ENCODE results near the gene GLMP. TPM values are rescaled to one million over a fixed set of nuclear protein-coding genes. Genes with fewer than 3 reads are reported as not detected.

GLMP gene
- total RNA-seq, 2 donors from 2014 or later, result 70.3 to 85.1 TPM

DNA sequence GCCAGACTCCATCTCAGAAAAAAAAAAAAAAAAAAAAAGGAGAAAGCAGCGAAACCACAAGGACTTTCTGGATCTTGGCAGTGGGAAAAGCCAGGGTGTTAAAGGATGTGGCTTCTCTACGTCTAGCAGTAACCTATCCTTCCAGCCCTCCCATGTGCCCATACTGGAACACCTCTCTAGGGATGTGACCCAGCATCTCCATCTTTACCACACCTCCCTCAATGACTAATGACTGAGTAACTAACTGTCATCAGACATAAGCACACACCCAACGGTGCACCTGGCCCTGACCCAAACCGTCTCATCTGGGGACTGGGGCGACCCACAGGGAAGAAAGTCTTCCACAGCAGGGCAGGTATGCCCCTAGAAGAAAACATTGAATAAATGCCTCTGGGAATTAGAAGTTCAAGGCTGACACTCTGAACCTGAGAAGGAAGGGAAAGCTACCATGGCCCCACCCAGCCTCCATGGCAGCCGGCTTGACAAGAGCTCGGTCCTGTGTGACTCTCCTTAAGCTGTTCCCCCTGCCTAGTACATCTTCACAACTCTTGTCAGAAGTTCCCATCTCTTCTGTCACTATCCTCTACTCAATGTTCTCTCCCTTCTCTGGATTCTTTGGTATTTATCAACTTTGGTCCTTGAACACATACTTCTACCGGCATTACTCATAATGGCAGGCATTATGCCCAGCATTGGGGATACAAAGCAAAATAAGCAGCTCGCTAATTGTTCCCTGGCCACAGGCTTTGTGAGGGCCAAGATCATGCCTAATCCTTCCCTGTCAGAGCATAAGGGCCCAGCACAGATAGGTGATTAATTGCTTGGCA lies 32.8 kb downstream of the GLMP start:
- WGBS, 2 experiments (ENCODE audit: insufficient coverage in 1 of 2, insufficient read length in 1 of 2), result 96 to 99% methylated on average over 7 to 8 of the region's 9 CpGs
- H3K27ac ChIP-seq (ENCODE audit: low read depth, low read length), result no peak overlapping the region
- H3K36me3 ChIP-seq (ENCODE audit: control insufficient read depth, insufficient read depth, low read length), result peaks cover 83% of the 10 kb centered on the region
- no peaks in the 10 kb centered on the region for H3K4me1 ChIP-seq (ENCODE audit: control insufficient read depth, insufficient read depth, low read length)
- no peaks in the 10 kb centered on the region for H3K9me3 Mint-ChIP-seq
- peaks cover 85% of the 10 kb centered on the region for H3K36me3 Mint-ChIP-seq (ENCODE audit: low read depth)
- H3K27me3 Mint-ChIP-seq (ENCODE audit: insufficient read depth), result no peaks in the 10 kb centered on the region
- H3K27ac Mint-ChIP-seq, result no peak overlapping the region
- no peak overlapping the region for H3K4me3 ChIP-seq (ENCODE audit: low read length)
- TF ChIP-seq, protein P1, sequence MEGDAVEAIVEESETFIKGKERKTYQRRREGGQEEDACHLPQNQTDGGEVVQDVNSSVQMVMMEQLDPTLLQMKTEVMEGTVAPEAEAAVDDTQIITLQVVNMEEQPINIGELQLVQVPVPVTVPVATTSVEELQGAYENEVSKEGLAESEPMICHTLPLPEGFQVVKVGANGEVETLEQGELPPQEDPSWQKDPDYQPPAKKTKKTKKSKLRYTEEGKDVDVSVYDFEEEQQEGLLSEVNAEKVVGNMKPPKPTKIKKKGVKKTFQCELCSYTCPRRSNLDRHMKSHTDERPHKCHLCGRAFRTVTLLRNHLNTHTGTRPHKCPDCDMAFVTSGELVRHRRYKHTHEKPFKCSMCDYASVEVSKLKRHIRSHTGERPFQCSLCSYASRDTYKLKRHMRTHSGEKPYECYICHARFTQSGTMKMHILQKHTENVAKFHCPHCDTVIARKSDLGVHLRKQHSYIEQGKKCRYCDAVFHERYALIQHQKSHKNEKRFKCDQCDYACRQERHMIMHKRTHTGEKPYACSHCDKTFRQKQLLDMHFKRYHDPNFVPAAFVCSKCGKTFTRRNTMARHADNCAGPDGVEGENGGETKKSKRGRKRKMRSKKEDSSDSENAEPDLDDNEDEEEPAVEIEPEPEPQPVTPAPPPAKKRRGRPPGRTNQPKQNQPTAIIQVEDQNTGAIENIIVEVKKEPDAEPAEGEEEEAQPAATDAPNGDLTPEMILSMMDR (conservative IDR thresholded peaks at IDR 0.05), result no peak
- H3K4me1 Mint-ChIP-seq, result no peaks in the 10 kb centered on the region
- H3K9ac ChIP-seq (ENCODE audit: extremely low read depth, low read length, poor library complexity, severe bottlenecking), result no peak overlapping the region
- H3K4me3 Mint-ChIP-seq, result no peak overlapping the region
- no peaks in the 10 kb centered on the region for H3K9me3 ChIP-seq (ENCODE audit: control insufficient read depth, low read length)
- no peaks in the 10 kb centered on the region for H3K27me3 ChIP-seq (ENCODE audit: control insufficient read depth, insufficient read depth, low read length, poor library complexity, severe bottlenecking)
- no peak for DNase-seq

DNA sequence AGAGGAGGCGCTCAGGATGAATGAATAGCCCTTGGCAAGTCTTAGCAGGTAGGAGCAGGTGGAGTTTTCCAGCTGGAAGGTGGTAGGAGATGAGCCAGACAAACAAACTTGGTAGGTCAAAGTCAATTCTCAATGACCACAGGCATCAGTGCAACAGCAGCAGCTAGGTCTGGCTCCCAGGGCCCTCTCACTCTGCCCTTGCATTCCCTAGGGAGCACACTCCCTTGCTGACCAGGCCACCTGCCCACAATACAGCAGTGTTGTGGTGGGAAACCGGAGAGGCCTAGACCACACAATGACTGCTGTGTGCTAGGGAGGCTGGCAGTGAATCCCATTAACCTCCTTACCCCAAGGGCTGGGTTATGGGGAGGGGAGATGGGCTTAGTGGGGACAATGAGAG lies 34.6 kb downstream of the GLMP start:
- Mint-ChIP-seq H3K27ac (peak overlapping the region; percentile 19), H3K9me3 (no peaks in the 10 kb centered on the region), H3K27me3 (ENCODE audit: insufficient read depth) (no peaks in the 10 kb centered on the region), H3K4me3 (no peak overlapping the region), H3K36me3 (ENCODE audit: low read depth) (peaks cover 83% of the 10 kb centered on the region), H3K4me1 (peaks cover 6% of the 10 kb centered on the region)
- no peak overlapping the region for H3K4me3 ChIP-seq (ENCODE audit: low read length)
- 85 to 100% methylated on average over 1 to 2 of the region's 2 CpGs for WGBS, 2 experiments (ENCODE audit: insufficient coverage in 1 of 2, insufficient read length in 1 of 2)
- TF ChIP-seq, protein P1 (conservative IDR thresholded peaks at IDR 0.05), result no peak
- H3K27ac ChIP-seq (ENCODE audit: low read depth, low read length), result no peak overlapping the region
- H3K36me3 ChIP-seq (ENCODE audit: control insufficient read depth, insufficient read depth, low read length), result peaks cover 83% of the 10 kb centered on the region
- no peak for DNase-seq
- H3K9me3 ChIP-seq (ENCODE audit: control insufficient read depth, low read length), result no peaks in the 10 kb centered on the region
- H3K27me3 ChIP-seq (ENCODE audit: control insufficient read depth, insufficient read depth, low read length, poor library complexity, severe bottlenecking), result no peaks in the 10 kb centered on the region
- no peak overlapping the region for H3K9ac ChIP-seq (ENCODE audit: extremely low read depth, low read length, poor library complexity, severe bottlenecking)
- no peaks in the 10 kb centered on the region for H3K4me1 ChIP-seq (ENCODE audit: control insufficient read depth, insufficient read depth, low read length)

- H3K4me1 ChIP-seq (ENCODE audit: control insufficient read depth, insufficient read depth, low read length), result no peaks in the 10 kb centered on the region
- H3K36me3 ChIP-seq (ENCODE audit: control insufficient read depth, insufficient read depth, low read length), result peaks cover 76% of the 10 kb centered on the region
- Mint-ChIP-seq H3K27ac (no peak overlapping the region), H3K27me3 (ENCODE audit: insufficient read depth) (no peaks in the 10 kb centered on the region), H3K4me1 (peaks cover 8% of the 10 kb centered on the region), H3K36me3 (ENCODE audit: low read depth) (peaks cover 74% of the 10 kb centered on the region), H3K4me3 (no peak overlapping the region), H3K9me3 (no peaks in the 10 kb centered on the region)
- TF ChIP-seq, protein P1 (conservative IDR thresholded peaks at IDR 0.05), result peak; percentile 62
- no peaks in the 10 kb centered on the region for H3K9me3 ChIP-seq (ENCODE audit: control insufficient read depth, low read length)
- 83 to 100% methylated on average over 1 to 3 of the region's 3 CpGs for WGBS, 2 experiments (ENCODE audit: insufficient coverage in 1 of 2, insufficient read length in 1 of 2)
- no peak for DNase-seq
- H3K9ac ChIP-seq (ENCODE audit: extremely low read depth, low read length, poor library complexity, severe bottlenecking), result no peak overlapping the region
- no peak overlapping the region for H3K4me3 ChIP-seq (ENCODE audit: low read length)
- H3K27ac ChIP-seq (ENCODE audit: low read depth, low read length), result no peak overlapping the region
- no peaks in the 10 kb centered on the region for H3K27me3 ChIP-seq (ENCODE audit: control insufficient read depth, insufficient read depth, low read length, poor library complexity, severe bottlenecking)
These were observed 35.7 kb downstream of the GLMP start for GRCh38 chr1:156259805-156260204.
